22Rv1 (cell line): ENCODE measurements around the gene PRDM1.

Experiments
- ZFX ChIP-seq: fragments of 450-650 bp; IDR thresholded peaks from 2 replicates; pipeline ENCODE4 v1.6.1; 2017; ENCODE audit warnings: antibody characterized with exemption, borderline replicate concordance
- TF ChIP-seq, protein P1 (sequence below): fragments of 450-650 bp; IDR thresholded peaks from 2 replicates; pipeline ENCODE4 v1.5.1; 2017; ENCODE audit warnings: mild to moderate bottlenecking

DNA sequence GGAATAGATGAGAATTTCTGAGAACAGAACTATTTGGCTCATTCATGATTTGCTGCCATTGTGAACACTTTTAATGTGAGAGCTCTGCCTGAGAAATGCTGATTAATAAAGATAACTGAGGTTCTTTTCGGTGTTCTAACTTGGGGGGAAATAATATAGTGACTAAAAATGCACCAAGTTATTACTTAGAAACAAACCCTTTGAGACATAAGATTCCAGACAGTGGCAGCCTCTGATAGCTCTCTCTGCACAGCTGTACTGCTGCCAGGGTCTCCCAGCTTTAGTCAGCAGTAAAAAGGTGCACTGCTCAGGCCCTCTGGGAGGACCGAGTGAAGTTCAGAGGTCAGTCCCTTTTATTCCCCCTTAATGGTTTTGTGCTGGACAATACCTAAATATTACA, 2.5 kb upstream of the PRDM1 start:
- TF ChIP-seq, protein P1, sequence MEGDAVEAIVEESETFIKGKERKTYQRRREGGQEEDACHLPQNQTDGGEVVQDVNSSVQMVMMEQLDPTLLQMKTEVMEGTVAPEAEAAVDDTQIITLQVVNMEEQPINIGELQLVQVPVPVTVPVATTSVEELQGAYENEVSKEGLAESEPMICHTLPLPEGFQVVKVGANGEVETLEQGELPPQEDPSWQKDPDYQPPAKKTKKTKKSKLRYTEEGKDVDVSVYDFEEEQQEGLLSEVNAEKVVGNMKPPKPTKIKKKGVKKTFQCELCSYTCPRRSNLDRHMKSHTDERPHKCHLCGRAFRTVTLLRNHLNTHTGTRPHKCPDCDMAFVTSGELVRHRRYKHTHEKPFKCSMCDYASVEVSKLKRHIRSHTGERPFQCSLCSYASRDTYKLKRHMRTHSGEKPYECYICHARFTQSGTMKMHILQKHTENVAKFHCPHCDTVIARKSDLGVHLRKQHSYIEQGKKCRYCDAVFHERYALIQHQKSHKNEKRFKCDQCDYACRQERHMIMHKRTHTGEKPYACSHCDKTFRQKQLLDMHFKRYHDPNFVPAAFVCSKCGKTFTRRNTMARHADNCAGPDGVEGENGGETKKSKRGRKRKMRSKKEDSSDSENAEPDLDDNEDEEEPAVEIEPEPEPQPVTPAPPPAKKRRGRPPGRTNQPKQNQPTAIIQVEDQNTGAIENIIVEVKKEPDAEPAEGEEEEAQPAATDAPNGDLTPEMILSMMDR, result no peak
- no peak for TF ChIP-seq ZFX
